HepG2 (cell line): ENCODE data around the gene TBC1D16. TPM values are rescaled to one million over a fixed set of nuclear protein-coding genes. Genes with fewer than 3 reads are reported as not detected.

Experiments used
- CBX5 ChIP-seq: sonication (generic); formaldehyde crosslinking; IDR thresholded peaks from 2 replicates; pipeline ENCODE4 v1.4.0; 2020; ENCODE audit warnings: missing genetic modification reagents, borderline replicate concordance
- FOXA1 ChIP-seq, 2 experiments: fragments of 450-650 bp in 1 of 2; sonication (generic) in 1 of 2; formaldehyde crosslinking in 1 of 2; IDR thresholded peaks; 2 replicates each; pipeline versions ENCODE4 v1.4.0 to v1.6.1; 2016 to 2020; ENCODE audit warnings: missing genetic modification reagents in 1 of 2
- GTF2F1 ChIP-seq: fragments of 150-350 bp; IDR thresholded peaks from 2 replicates; pipeline ENCODE4 v1.6.1; 2014; ENCODE audit warnings: low read length
- GTF3A ChIP-seq: sonication (generic); formaldehyde crosslinking; conservative IDR thresholded peaks from 2 replicates; pipeline ENCODE4 v1.4.0; 2020; ENCODE audit warnings: mild to moderate bottlenecking, missing genetic modification reagents
- KLF11 ChIP-seq: IDR thresholded peaks from 2 replicates; pipeline ENCODE4 v1.6.1; 2016; ENCODE audit warnings: missing compliant biosample characterization
- KLF16 ChIP-seq, 2 experiments: sonication (generic) in 1 of 2; formaldehyde crosslinking in 1 of 2; IDR thresholded peaks; 2 replicates each; pipeline versions ENCODE4 v1.6.1 to v1.8.0; 2016 to 2023; ENCODE audit warnings: missing genetic modification reagents in 2 of 2, missing compliant biosample characterization in 1 of 2
- MBD4 ChIP-seq: IDR thresholded peaks from 2 replicates; pipeline ENCODE4 v1.6.1; 2012; ENCODE audit warnings: low read length, inconsistent platforms, borderline replicate concordance
- NFE2 ChIP-seq: sonication (generic); formaldehyde crosslinking; IDR thresholded peaks from 2 replicates; pipeline ENCODE4 v1.4.0; 2020; ENCODE audit warnings: missing genetic modification reagents
- NFKB2 ChIP-seq: sonication (generic); formaldehyde crosslinking; IDR thresholded peaks from 2 replicates; pipeline ENCODE4 v1.4.0; 2020; ENCODE audit warnings: missing genetic modification reagents, borderline replicate concordance
- PRPF4 ChIP-seq: fragments of 200-400 bp; formaldehyde crosslinking; IDR thresholded peaks from 2 replicates; pipeline ENCODE4 v1.6.1; 2016; ENCODE audit warnings: low read length, low read depth; ENCODE audit not compliant: poor library complexity, severe bottlenecking
- SPEN ChIP-seq: sonication (generic); formaldehyde crosslinking; IDR thresholded peaks from 2 replicates; pipeline ENCODE4 v1.5.1; 2020; ENCODE audit warnings: low read depth, mild to moderate bottlenecking, missing genetic modification reagents
- SRSF4 ChIP-seq: fragments of 200-400 bp; formaldehyde crosslinking; IDR thresholded peaks from one replicate; pipeline ENCODE4 v1.6.1; 2018; ENCODE audit warnings: mild to moderate bottlenecking, low read depth, low read length, moderate library complexity; ENCODE audit not compliant: poor library complexity, severe bottlenecking
- STAG1 ChIP-seq: sonication (generic); formaldehyde crosslinking; IDR thresholded peaks from 2 replicates; pipeline ENCODE4 v1.4.0; 2020; ENCODE audit warnings: missing genetic modification reagents
- ZNF263 ChIP-seq: sonication (generic); formaldehyde crosslinking; IDR thresholded peaks from 2 replicates; pipeline ENCODE4 v1.4.0; 2020; ENCODE audit warnings: missing genetic modification reagents
- ZNF780A ChIP-seq: sonication (generic); formaldehyde crosslinking; IDR thresholded peaks from 2 replicates; pipeline ENCODE4 v1.8.0; 2022; ENCODE audit warnings: mild to moderate bottlenecking, missing genetic modification reagents, moderate library complexity
- ZNF841 ChIP-seq: sonication (generic); formaldehyde crosslinking; IDR thresholded peaks from 2 replicates; pipeline ENCODE4 v1.8.1; 2023; ENCODE audit warnings: missing genetic modification reagents, borderline replicate concordance
- ZNF879 ChIP-seq: sonication (generic); formaldehyde crosslinking; IDR thresholded peaks from 2 replicates; pipeline ENCODE4 v1.8.1; 2023; ENCODE audit warnings: missing genetic modification reagents
- polyA plus RNA-seq, 8 experiments: library from polyadenylated mRNA; depleted of rRNA in 3 of 8; stranded (reverse) in 7 of 8; unstranded in 1 of 8; fragments of >200 nt; fragmentation: Illumina TruSeq in 4 of 8; extraction: Trizol in 4 of 8; gene quantifications; 2 replicates each; pipeline versions ENCODE4 v1.2.1 to v1.2.3, GENCODE V29; 2011 to 2016; ENCODE audit warnings: low read depth in 4 of 8, missing spikeins in 1 of 8, mixed read lengths in 1 of 8; ENCODE audit not compliant: insufficient read depth in 1 of 8
- total RNA-seq, 5 experiments: library from RNA; depleted of rRNA; stranded (reverse); fragments of >200 nt; fragmentation: Illumina TruSeq; extraction: Trizol; gene quantifications; 2 replicates each; pipeline ENCODE4 v1.2.3, GENCODE V29; 2016; ENCODE audit warnings: low read depth in 1 of 5
- TF ChIP-seq, protein P1 (sequence below): sonication (generic); formaldehyde crosslinking; IDR thresholded peaks from 2 replicates; pipeline ENCODE4 v1.5.1; 2020; ENCODE audit warnings: missing genetic modification reagents, mild to moderate bottlenecking, borderline replicate concordance
- TF ChIP-seq, protein P2 (sequence below): sonication (generic); formaldehyde crosslinking; IDR thresholded peaks from 2 replicates; pipeline ENCODE4 v1.8.0; 2022; ENCODE audit warnings: mild to moderate bottlenecking, missing genetic modification reagents, moderate library complexity
- TF ChIP-seq, protein P3 (sequence below): sonication (generic); formaldehyde crosslinking; IDR thresholded peaks from 2 replicates; pipeline ENCODE4 v1.4.0; 2020; ENCODE audit warnings: missing genetic modification reagents
- TF ChIP-seq, protein P4 (sequence below): sonication (generic); formaldehyde crosslinking; IDR thresholded peaks from 2 replicates; pipeline ENCODE4 v1.8.1; 2022; ENCODE audit warnings: low read depth, mild to moderate bottlenecking, missing genetic modification reagents

TBC1D16 gene
- total and polyA plus RNA-seq, 2 of the 13 experiments (the other 11 are each of a cell fraction or from before 2014, with no cell fraction given), result 14.9 to 24.9 TPM

DNA sequence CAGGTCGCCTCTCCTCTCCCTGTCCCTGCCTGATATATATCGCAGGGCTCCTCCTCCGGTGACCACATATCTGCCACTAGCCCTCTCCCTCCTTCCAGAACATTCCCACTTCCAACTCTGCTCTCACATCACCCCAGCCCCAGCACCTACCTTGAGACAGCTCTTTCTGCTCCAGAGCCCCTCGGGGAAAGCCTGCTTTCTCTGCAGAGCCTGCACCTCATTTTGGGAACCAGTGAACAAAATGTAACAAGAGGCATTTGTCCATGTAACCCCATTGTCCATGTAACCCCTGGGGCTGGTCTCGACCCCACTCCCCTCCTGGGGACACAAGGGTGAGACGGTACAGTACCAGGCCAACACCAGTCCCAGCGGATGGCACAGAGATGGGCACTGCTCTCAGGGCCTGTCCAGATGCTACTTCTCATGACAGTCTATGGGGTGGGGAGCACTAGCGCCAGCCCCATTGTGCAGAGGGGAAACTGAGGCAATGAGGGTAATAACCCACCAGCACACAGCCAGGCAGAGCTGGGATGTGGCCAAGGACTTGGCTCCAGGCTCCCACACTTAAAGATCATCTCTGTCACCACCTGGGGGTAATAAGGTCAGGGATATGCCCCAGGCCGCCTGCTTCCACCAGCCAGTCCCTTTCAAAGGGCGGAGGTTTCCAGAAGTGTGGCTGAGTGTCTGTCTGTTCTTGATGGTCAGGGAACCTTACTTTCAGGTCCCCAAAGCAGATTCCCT is 42.9 kb downstream of the TBC1D16 start (continued):
- no peak for TF ChIP-seq PRPF4
- no peak for TF ChIP-seq FOXA1 (IDR thresholded peaks at IDR 0.05)
- TF ChIP-seq FOXA1 (CRISPR knock-in tag; IDR thresholded peaks at IDR 0.05), result no peak
- TF ChIP-seq NFE2 (CRISPR knock-in tag), result no peak
- TF ChIP-seq, protein P1, sequence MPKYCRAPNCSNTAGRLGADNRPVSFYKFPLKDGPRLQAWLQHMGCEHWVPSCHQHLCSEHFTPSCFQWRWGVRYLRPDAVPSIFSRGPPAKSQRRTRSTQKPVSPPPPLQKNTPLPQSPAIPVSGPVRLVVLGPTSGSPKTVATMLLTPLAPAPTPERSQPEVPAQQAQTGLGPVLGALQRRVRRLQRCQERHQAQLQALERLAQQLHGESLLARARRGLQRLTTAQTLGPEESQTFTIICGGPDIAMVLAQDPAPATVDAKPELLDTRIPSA (CRISPR knock-in tag), result no peak
- TF ChIP-seq, protein P2, sequence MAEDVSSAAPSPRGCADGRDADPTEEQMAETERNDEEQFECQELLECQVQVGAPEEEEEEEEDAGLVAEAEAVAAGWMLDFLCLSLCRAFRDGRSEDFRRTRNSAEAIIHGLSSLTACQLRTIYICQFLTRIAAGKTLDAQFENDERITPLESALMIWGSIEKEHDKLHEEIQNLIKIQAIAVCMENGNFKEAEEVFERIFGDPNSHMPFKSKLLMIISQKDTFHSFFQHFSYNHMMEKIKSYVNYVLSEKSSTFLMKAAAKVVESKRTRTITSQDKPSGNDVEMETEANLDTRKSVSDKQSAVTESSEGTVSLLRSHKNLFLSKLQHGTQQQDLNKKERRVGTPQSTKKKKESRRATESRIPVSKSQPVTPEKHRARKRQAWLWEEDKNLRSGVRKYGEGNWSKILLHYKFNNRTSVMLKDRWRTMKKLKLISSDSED (CRISPR knock-in tag), result no peak
- TF ChIP-seq KLF16 (CRISPR knock-in tag; IDR thresholded peaks at IDR 0.05), result no peak
- TF ChIP-seq CBX5, result no peak
- TF ChIP-seq SPEN (CRISPR knock-in tag), result no peak
- TF ChIP-seq GTF3A, result no peak; the same call in 1 of the 2 replicates
- no peak for TF ChIP-seq ZNF879 (CRISPR knock-in tag)
- TF ChIP-seq, protein P3, sequence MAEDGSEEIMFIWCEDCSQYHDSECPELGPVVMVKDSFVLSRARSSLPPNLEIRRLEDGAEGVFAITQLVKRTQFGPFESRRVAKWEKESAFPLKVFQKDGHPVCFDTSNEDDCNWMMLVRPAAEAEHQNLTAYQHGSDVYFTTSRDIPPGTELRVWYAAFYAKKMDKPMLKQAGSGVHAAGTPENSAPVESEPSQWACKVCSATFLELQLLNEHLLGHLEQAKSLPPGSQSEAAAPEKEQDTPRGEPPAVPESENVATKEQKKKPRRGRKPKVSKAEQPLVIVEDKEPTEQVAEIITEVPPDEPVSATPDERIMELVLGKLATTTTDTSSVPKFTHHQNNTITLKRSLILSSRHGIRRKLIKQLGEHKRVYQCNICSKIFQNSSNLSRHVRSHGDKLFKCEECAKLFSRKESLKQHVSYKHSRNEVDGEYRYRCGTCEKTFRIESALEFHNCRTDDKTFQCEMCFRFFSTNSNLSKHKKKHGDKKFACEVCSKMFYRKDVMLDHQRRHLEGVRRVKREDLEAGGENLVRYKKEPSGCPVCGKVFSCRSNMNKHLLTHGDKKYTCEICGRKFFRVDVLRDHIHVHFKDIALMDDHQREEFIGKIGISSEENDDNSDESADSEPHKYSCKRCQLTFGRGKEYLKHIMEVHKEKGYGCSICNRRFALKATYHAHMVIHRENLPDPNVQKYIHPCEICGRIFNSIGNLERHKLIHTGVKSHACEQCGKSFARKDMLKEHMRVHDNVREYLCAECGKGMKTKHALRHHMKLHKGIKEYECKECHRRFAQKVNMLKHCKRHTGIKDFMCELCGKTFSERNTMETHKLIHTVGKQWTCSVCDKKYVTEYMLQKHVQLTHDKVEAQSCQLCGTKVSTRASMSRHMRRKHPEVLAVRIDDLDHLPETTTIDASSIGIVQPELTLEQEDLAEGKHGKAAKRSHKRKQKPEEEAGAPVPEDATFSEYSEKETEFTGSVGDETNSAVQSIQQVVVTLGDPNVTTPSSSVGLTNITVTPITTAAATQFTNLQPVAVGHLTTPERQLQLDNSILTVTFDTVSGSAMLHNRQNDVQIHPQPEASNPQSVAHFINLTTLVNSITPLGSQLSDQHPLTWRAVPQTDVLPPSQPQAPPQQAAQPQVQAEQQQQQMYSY (CRISPR knock-in tag), result 0 out of 2 replicates have a peak, but pooled peaks have one; percentile 29
- TF ChIP-seq MBD4, result no peak
- no peak for TF ChIP-seq KLF11
- TF ChIP-seq, protein P4, sequence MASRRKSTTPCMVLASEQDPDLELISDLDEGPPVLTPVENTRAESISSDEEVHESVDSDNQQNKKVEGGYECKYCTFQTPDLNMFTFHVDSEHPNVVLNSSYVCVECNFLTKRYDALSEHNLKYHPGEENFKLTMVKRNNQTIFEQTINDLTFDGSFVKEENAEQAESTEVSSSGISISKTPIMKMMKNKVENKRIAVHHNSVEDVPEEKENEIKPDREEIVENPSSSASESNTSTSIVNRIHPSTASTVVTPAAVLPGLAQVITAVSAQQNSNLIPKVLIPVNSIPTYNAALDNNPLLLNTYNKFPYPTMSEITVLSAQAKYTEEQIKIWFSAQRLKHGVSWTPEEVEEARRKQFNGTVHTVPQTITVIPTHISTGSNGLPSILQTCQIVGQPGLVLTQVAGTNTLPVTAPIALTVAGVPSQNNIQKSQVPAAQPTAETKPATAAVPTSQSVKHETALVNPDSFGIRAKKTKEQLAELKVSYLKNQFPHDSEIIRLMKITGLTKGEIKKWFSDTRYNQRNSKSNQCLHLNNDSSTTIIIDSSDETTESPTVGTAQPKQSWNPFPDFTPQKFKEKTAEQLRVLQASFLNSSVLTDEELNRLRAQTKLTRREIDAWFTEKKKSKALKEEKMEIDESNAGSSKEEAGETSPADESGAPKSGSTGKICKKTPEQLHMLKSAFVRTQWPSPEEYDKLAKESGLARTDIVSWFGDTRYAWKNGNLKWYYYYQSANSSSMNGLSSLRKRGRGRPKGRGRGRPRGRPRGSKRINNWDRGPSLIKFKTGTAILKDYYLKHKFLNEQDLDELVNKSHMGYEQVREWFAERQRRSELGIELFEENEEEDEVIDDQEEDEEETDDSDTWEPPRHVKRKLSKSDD (CRISPR knock-in tag), result no peak
- TF ChIP-seq ZNF780A (CRISPR knock-in tag), result no peak; the same call in none of the 2 replicates
- peak; percentile 56 for TF ChIP-seq SRSF4
- no peak for TF ChIP-seq GTF2F1
- no peak for TF ChIP-seq NFKB2 (CRISPR knock-in tag)
- TF ChIP-seq STAG1 (CRISPR knock-in tag), result no peak
- TF ChIP-seq ZNF263 (CRISPR knock-in tag), result no peak
- no peak for TF ChIP-seq ZNF841
